H1 (cell line): ENCODE results near the gene CDK5R2. TPM values are rescaled to one million over a fixed set of nuclear protein-coding genes. Genes with fewer than 3 reads are reported as not detected.
A peak's percentile ranks its signal among the peaks of the same experiment; 100 is the strongest.

Source experiments
- ASH2L ChIP-seq: fragments of 200-600, 300-600 bp; sonication (generic); IDR thresholded peaks from one replicate; pipeline ENCODE4 v1.7.1; 2017; ENCODE audit warnings: low read length
- CBX5 ChIP-seq: fragments of 300-800, 300-1000 bp; sonication (generic); IDR thresholded peaks from 2 replicates; pipeline ENCODE4 v1.7.1; 2016; ENCODE audit warnings: antibody characterized with exemption, low read length, low read depth
- CBX8 ChIP-seq: fragments of 300-800, 300-1000 bp; sonication (generic); IDR thresholded peaks from 2 replicates; pipeline ENCODE4 v1.7.1; 2016; ENCODE audit warnings: low read depth, low read length, borderline replicate concordance
- FOSL1 ChIP-seq: IDR thresholded peaks from 2 replicates; pipeline ENCODE4 v1.6.1; 2011; ENCODE audit warnings: mild to moderate bottlenecking, low read depth, low read length, moderate library complexity; ENCODE audit not compliant: insufficient read depth
- HDAC2 ChIP-seq, 2 experiments: fragments of 300-600 bp in 1 of 2; sonication (generic) in 1 of 2; IDR thresholded peaks; 2 replicates each; pipeline ENCODE4 v1.6.1; 2011 to 2012; ENCODE audit warnings: low read depth in 2 of 2, low read length in 2 of 2, mild to moderate bottlenecking in 2 of 2, moderate library complexity in 2 of 2, borderline replicate concordance in 1 of 2, inconsistent platforms in 1 of 2
- KDM1A ChIP-seq: fragments of 200-600, 300-600 bp; sonication (generic); IDR thresholded peaks from 2 replicates; pipeline ENCODE4 v1.7.1; 2016; ENCODE audit warnings: mild to moderate bottlenecking, low read length, borderline replicate concordance
- PHF8 ChIP-seq: fragments of 200-600 bp; sonication (generic); conservative IDR thresholded peaks from 2 replicates; pipeline ENCODE4 v1.7.1; 2012; ENCODE audit warnings: low read depth, mild to moderate bottlenecking, inconsistent platforms, low read length, moderate library complexity
- POLR2A ChIP-seq, 2 experiments: IDR thresholded peaks; 1 replicate in 1 of 2; 2 replicates in 1 of 2; pipeline ENCODE4 v1.6.1; 2011; ENCODE audit warnings: low read depth in 2 of 2, low read length in 2 of 2, mild to moderate bottlenecking in 2 of 2; ENCODE audit errors: control extremely low read depth in 1 of 2
- POU5F1 ChIP-seq: IDR thresholded peaks from 2 replicates; pipeline ENCODE4 v1.6.1; 2011; ENCODE audit warnings: low read depth, mild to moderate bottlenecking, low read length, moderate library complexity
- RAD21 ChIP-seq, 2 experiments: IDR thresholded peaks in 1 of 2; conservative IDR thresholded peaks in 1 of 2; 2 replicates each; pipeline ENCODE4 v1.6.1; 2011; ENCODE audit warnings: low read depth in 2 of 2, low read length in 2 of 2, improper control_type of control experiment in 1 of 2, inconsistent platforms in 1 of 2, mild to moderate bottlenecking in 1 of 2, moderate library complexity in 1 of 2
- RFX5 ChIP-seq: IDR thresholded peaks from 2 replicates; pipeline ENCODE4 v1.6.1; 2011; ENCODE audit warnings: low read depth, low read length, improper control_type of control experiment, borderline replicate concordance
- RNF2 ChIP-seq: fragments of 200-900, 300-1000 bp; sonication (generic); IDR thresholded peaks from 2 replicates; pipeline ENCODE4 v1.7.1; 2016; ENCODE audit warnings: borderline replicate concordance, low read depth, mild to moderate bottlenecking, antibody characterized with exemption, low read length; ENCODE audit not compliant: poor library complexity, severe bottlenecking; ENCODE audit errors: missing control alignments
- SAP30 ChIP-seq: fragments of 300-600 bp; sonication (generic); IDR thresholded peaks from 2 replicates; pipeline ENCODE4 v1.7.1; 2012; ENCODE audit warnings: low read length, moderate library complexity, mild to moderate bottlenecking, inconsistent platforms; ENCODE audit not compliant: insufficient read depth, insufficient replicate concordance
- SIN3A ChIP-seq, 2 experiments: IDR thresholded peaks in 1 of 2; conservative IDR thresholded peaks in 1 of 2; 2 replicates each; pipeline ENCODE4 v1.6.1; 2011 to 2012; ENCODE audit warnings: low read length in 2 of 2, improper control_type of control experiment in 1 of 2, low read depth in 1 of 2, mild to moderate bottlenecking in 1 of 2
- SIRT6 ChIP-seq: IDR thresholded peaks from one replicate; pipeline ENCODE4 v1.7.1; 2012; ENCODE audit warnings: low read length, inconsistent platforms
- SP4 ChIP-seq: IDR thresholded peaks from 2 replicates; pipeline ENCODE4 v1.6.1; 2012; ENCODE audit warnings: low read length, inconsistent platforms
- SRF ChIP-seq: IDR thresholded peaks from 2 replicates; pipeline ENCODE4 v1.6.1; 2011; ENCODE audit warnings: mild to moderate bottlenecking, low read depth, low read length, moderate library complexity
- SUZ12 ChIP-seq: fragments of 200-600 bp; sonication (generic); IDR thresholded peaks from 2 replicates; pipeline ENCODE4 v1.6.1; 2012; ENCODE audit warnings: mild to moderate bottlenecking, inconsistent platforms, low read length, moderate library complexity, mixed read lengths
- TAF1 ChIP-seq: IDR thresholded peaks from 2 replicates; pipeline ENCODE4 v1.6.1; 2011; ENCODE audit warnings: mild to moderate bottlenecking, low read depth, low read length
- polyA plus RNA-seq, 7 experiments: library from polyadenylated mRNA; depleted of rRNA in 3 of 7; stranded (reverse) in 5 of 7; unstranded in 2 of 7; fragments of >200 nt in 5 of 7; fragments of 200-250 nt in 2 of 7; gene quantifications; 1 replicate in 5 of 7; 2 replicates in 1 of 7; 4 replicates in 1 of 7; pipeline versions ENCODE4 v1.2.1 to v1.2.3, GENCODE V29; 2011 to 2013; ENCODE audit warnings: missing spikeins in 2 of 7, mixed read lengths in 2 of 7
- total RNA-seq: library from RNA; stranded (reverse); fragmentation: NEBNext Ultra II Directional; extraction: Animal tissue kit (Norgen Biotek cat#: 25700); gene quantifications from 2 replicates; pipeline ENCODE4 v1.2.1, GENCODE V29; 2021
- TF ChIP-seq, protein P1 (sequence below): IDR thresholded peaks from 2 replicates; pipeline ENCODE4 v1.6.1; 2012; ENCODE audit warnings: low read length, inconsistent platforms
- TF ChIP-seq, protein P2 (sequence below): IDR thresholded peaks from 2 replicates; pipeline ENCODE4 v1.6.1; 2012; ENCODE audit warnings: inconsistent platforms

CDK5R2 gene
- total and polyA plus RNA-seq, 2 of the 8 experiments (the other 6 are each of a cell fraction or from before 2014, with no cell fraction given): 0.14 TPM; not detected in 1

DNA sequence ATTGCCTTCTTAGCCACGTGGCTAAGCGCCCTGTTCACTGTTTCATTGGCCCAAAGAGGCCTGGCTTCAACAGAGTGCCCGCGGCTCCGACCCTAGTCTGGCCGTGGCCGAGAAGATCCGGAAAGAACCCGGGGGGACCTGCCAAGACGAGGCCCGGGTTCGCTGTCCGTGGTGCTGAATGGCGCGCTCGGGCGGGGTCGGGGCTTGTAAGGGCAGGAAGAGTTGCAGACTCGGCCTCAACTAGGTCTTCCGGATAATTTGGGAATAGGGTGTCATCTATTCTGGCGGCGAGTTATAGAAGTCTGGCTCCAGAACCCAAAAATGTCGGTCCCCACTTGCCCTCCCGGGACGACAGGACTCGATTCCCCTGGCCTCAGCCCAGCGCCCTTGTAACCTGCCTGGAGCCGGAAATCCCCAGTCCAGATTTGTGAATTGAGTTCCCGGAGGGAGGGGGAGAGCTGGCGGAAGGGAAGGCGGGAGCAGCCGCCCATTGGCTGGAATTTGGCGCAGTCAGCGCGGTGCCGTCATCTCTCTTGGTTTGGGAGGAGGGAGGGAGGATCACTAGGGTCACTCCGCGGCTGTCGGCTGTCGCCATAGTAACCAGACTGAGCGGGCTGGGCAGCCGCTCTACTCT lies 3.5 kb downstream of the CDK5R2 start (continued):
- TF ChIP-seq, protein P1, sequence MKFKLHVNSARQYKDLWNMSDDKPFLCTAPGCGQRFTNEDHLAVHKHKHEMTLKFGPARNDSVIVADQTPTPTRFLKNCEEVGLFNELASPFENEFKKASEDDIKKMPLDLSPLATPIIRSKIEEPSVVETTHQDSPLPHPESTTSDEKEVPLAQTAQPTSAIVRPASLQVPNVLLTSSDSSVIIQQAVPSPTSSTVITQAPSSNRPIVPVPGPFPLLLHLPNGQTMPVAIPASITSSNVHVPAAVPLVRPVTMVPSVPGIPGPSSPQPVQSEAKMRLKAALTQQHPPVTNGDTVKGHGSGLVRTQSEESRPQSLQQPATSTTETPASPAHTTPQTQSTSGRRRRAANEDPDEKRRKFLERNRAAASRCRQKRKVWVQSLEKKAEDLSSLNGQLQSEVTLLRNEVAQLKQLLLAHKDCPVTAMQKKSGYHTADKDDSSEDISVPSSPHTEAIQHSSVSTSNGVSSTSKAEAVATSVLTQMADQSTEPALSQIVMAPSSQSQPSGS: peak; percentile 94
- TF ChIP-seq POLR2A (IDR thresholded peaks at IDR 0.05; ENCODE audit: control extremely low read depth in 1 of 2, low read depth in 2 of 2, low read length in 2 of 2) (no peak), HDAC2 (IDR thresholded peaks at IDR 0.05; ENCODE audit: borderline replicate concordance in 1 of 2, low read depth in 2 of 2, low read length in 2 of 2) (peak in 1 of 2 experiments; percentile 93; a peak in 1 of 4 replicates), SP4 (no peak), POU5F1 (no peak), ASH2L (peak; percentile 29), PHF8 (no peak), CBX5 (no peak), RAD21 (IDR thresholded peaks at IDR 0.05 in 1 of 2, conservative IDR thresholded peaks at IDR 0.05 in 1 of 2; ENCODE audit: low read depth in 2 of 2, low read length in 2 of 2) (no peak), SIRT6 (no peak), CBX8 (no peak), TAF1 (no peak), SIN3A (conservative IDR thresholded peaks at IDR 0.05 in 1 of 2, IDR thresholded peaks at IDR 0.05 in 1 of 2; ENCODE audit: low read depth in 1 of 2, low read length in 2 of 2) (peak; percentile 94 to 97; a peak in 3 of 4 replicates), RFX5 (no peak), SAP30 (peak; percentile 99), SUZ12 (no peak), RNF2 (no peak), FOSL1 (no peak), KDM1A (0 out of 2 replicates have a peak, but pooled peaks have one; percentile 33), SRF (no peak)
- TF ChIP-seq, protein P2, sequence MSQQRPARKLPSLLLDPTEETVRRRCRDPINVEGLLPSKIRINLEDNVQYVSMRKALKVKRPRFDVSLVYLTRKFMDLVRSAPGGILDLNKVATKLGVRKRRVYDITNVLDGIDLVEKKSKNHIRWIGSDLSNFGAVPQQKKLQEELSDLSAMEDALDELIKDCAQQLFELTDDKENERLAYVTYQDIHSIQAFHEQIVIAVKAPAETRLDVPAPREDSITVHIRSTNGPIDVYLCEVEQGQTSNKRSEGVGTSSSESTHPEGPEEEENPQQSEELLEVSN: no peak
